Mucosa of stomach (tissue), 1 donor: ENCODE data around the gene ITPR3.
A peak's percentile ranks its signal among the peaks of the same experiment; 100 is the strongest.

Experiments used
- H3K27me3 ChIP-seq: one replicate; pipeline ENCODE4 v1.7.0; 2013; ENCODE audit warnings: mild to moderate bottlenecking, low read length; ENCODE audit not compliant: control insufficient read depth, insufficient read depth
- H3K36me3 ChIP-seq: one replicate; pipeline ENCODE4 v1.7.0; 2013; ENCODE audit warnings: low read length; ENCODE audit not compliant: control insufficient read depth, insufficient read depth
- H3K4me1 ChIP-seq: one replicate; pipeline ENCODE4 v1.7.0; 2013; ENCODE audit warnings: mild to moderate bottlenecking, low read length; ENCODE audit not compliant: control insufficient read depth, insufficient read depth
- H3K4me3 ChIP-seq: one replicate; pipeline ENCODE4 v1.7.0; 2013; ENCODE audit warnings: low read length
- H3K9ac ChIP-seq: one replicate; pipeline ENCODE4 v1.7.0; 2013; ENCODE audit warnings: mild to moderate bottlenecking, low read length, moderate library complexity
- H3K9me3 ChIP-seq: one replicate; pipeline ENCODE4 v1.7.0; 2013; ENCODE audit warnings: mild to moderate bottlenecking, low read length, moderate library complexity; ENCODE audit not compliant: control insufficient read depth
- donor health status: Pancreatic carcinoma.

Gene ITPR3

GRCh38 chr6:33735216-33735615 is 114.1 kb downstream of the ITPR3 start:
- H3K27me3 ChIP-seq: no peaks in the 10 kb centered on the region
- H3K9ac ChIP-seq: no peak overlapping the region
- no peak overlapping the region for H3K4me3 ChIP-seq
- no peaks in the 10 kb centered on the region for H3K9me3 ChIP-seq
- peaks cover 6% of the 10 kb centered on the region for H3K4me1 ChIP-seq
- H3K36me3 ChIP-seq: no peaks in the 10 kb centered on the region

DNA sequence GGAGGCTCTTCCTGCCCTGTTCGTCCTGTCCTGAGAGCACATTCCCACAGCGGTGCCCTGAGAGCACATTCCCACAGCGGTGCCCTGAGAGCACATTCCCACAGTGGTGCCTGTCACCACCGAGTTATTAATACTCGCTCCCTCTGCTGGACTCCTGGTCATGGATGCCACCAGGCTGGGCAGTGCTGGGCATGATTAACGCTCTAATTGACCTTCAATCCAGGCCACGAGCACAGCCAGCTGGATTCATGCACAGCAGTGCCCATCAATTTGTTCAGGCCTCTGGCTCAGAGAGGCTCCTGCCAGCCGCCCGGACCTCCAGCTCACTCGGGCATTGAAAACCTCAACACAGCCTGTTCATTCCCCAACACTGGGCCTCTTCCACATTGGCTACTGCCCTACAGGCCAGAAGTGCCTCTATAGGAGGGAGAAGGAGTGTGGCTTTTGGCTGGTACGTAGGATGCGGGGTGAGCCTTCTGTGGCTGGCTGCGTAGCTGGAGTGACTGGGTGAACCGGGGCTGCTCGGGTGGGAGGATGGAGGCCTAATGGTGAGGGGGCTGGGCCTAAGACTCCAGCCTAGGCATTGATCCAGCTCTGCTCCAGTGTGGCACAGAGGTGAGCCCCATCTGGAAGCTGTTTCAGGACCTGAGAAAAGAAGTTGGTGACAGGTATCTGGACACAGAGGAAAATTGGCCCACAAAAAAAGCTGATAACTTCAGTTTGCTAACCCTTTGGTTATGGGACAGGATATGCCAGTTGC is 116.3 kb downstream of the ITPR3 start:
- Histone ChIP-seq H3K9ac (no peak overlapping the region), H3K9me3 (no peaks in the 10 kb centered on the region), H3K4me1 (peaks cover 24% of the 10 kb centered on the region), H3K4me3 (no peak overlapping the region), H3K27me3 (no peaks in the 10 kb centered on the region), H3K36me3 (no peaks in the 10 kb centered on the region)

GRCh38 chr6:33738153-33738552 is 117.0 kb downstream of the ITPR3 start:
- Histone ChIP-seq H3K36me3 (no peaks in the 10 kb centered on the region), H3K27me3 (no peaks in the 10 kb centered on the region), H3K4me1 (peaks cover 25% of the 10 kb centered on the region), H3K4me3 (no peak overlapping the region), H3K9me3 (no peaks in the 10 kb centered on the region), H3K9ac (no peak overlapping the region)

DNA sequence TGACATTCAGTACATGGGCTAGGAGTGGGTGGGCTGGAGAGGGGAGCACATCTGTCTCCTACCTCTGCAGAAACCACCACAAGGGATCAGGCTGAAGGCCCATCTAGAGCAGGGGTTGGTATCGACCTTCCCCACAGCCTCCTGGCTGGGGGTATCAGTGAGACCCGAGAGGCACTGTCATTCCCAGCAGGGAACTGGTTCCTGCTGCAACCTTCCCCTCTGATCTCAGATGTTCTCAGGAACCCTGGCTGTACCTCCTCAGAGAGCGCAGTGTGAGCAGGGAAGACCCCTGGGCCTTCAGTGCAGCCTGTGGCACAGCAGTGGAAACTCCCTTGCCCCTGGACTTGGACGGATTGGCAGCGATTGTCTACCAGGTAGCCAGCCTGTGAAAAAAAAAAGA is 117.8 kb downstream of the ITPR3 start:
- H3K4me1 ChIP-seq: peaks cover 29% of the 10 kb centered on the region
- H3K9me3 ChIP-seq: no peaks in the 10 kb centered on the region
- no peak overlapping the region for H3K4me3 ChIP-seq
- H3K36me3 ChIP-seq: no peaks in the 10 kb centered on the region
- H3K27me3 ChIP-seq: no peaks in the 10 kb centered on the region
- no peak overlapping the region for H3K9ac ChIP-seq

DNA sequence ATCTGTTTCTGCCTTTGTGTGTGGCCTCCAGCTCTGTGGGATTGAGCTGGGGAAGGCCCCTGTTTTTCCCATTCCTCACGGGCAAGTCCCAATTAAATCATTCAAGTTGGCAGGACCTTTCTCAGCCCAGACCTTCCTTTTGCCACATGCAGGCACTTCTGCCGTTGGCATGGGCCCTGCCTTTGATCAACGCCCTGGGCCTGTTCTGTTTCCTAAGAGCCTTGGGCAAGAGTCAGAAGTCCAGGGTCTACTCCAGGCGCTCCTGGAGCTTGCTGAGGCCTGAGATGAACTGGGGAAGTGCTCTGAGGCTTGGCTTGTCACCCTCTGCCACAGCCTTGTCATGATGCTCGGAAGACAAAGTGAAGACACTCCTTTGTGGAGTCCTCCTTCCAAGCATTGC is 118.4 kb downstream of the ITPR3 start:
- H3K9me3 ChIP-seq: no peaks in the 10 kb centered on the region
- no peak overlapping the region for H3K9ac ChIP-seq
- H3K36me3 ChIP-seq: no peaks in the 10 kb centered on the region
- H3K4me1 ChIP-seq: peaks cover 36% of the 10 kb centered on the region
- no peak overlapping the region for H3K4me3 ChIP-seq
- H3K27me3 ChIP-seq: no peaks in the 10 kb centered on the region

DNA sequence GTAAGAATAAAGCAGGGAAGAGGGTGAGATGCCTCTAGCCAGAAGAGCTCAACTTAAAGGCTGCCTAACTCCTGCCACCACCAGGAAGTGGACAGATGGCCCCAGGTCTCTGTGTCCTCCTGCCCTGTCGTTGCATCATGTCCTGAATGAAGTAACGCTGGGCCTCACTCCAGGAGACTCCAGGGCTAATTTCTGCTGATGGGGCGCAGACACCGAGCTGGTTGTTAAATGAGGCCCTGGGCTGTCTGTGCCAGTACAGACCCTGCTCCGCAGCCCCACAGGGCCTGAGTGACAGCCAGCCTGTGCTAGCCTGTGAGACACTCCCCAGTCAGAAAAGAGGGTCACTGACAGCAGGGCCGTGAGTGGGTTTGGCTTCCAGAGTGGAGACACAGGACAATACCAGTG is 119.1 kb downstream of the ITPR3 start:
- H3K36me3 ChIP-seq: no peaks in the 10 kb centered on the region
- peaks cover 37% of the 10 kb centered on the region for H3K4me1 ChIP-seq

DNA sequence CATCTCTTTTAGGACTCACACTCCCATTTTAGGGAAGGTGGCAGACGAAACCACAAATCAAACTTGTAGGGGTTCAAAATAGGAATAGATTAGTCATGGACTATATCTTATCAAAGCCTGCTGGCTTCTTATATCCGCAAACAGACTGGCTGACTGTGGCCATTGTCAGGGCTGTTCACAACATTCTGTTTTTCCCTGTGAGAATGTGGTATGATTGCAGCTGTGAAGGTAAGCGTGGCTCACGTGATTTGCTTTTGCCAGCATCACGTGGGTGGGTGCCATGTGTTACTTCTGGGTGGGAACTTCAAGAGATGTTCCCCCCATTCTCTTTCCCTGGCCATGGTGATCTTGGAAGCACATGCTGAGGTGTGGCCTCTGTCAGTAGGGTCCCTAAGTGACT is 119.7 kb downstream of the ITPR3 start:
- Histone ChIP-seq H3K4me3 (no peak overlapping the region), H3K27me3 (no peaks in the 10 kb centered on the region), H3K36me3 (no peaks in the 10 kb centered on the region), H3K9me3 (no peaks in the 10 kb centered on the region), H3K4me1 (peaks cover 37% of the 10 kb centered on the region), H3K9ac (no peak overlapping the region)

More for the DNA sequence above, 119.1 kb downstream of the ITPR3 start:
- no peak overlapping the region for H3K4me3 ChIP-seq
- no peaks in the 10 kb centered on the region for H3K9me3 ChIP-seq
- H3K27me3 ChIP-seq: no peaks in the 10 kb centered on the region
- no peak overlapping the region for H3K9ac ChIP-seq

DNA sequence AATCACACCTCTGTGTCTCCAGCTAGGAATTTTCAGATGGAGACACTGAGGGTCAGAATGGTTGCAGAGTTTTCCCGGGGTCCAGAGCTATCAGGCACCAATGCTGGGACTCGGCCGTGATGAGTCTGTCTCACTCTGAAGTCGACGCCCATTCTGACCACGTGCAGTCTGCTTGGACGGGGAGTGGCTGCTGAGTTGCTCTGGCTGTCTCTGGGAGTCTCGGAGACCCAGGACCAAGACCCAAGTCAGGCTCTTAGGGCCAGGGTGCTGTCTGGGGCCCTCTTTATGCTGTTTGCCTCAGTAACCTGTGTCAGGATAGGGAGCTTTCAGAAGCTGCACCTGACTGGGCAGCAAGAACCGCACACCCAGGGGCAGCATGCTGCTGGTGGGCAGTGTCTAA is 121.0 kb downstream of the ITPR3 start:
- no peaks in the 10 kb centered on the region for H3K9me3 ChIP-seq
- H3K4me3 ChIP-seq: no peak overlapping the region
- no peaks in the 10 kb centered on the region for H3K36me3 ChIP-seq
- no peak overlapping the region for H3K9ac ChIP-seq
- H3K27me3 ChIP-seq: no peaks in the 10 kb centered on the region
- H3K4me1 ChIP-seq: peaks cover 41% of the 10 kb centered on the region

DNA sequence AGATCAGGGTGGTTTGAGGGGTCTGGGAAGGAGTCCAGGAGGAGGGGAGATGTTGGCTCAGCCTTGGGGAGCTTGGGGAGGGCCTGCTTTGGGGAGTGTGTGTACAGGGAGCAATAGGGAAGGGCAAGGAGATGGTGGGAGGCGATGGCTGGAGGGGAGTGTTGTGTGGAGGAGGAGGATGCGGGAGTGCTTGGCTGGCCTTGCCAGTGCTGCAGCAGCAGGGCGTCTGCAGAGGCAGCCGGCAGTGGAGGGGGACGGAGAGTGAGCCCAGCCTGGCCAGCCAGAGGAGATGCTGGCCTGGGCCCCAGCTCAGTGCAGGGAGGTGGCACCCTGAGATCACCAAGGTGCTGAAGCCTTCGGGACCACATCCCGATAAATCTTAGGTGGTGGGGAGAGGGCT is 121.7 kb downstream of the ITPR3 start:
- no peaks in the 10 kb centered on the region for H3K9me3 ChIP-seq
- no peak overlapping the region for H3K9ac ChIP-seq
- H3K4me1 ChIP-seq: peaks cover 41% of the 10 kb centered on the region
- H3K27me3 ChIP-seq: no peaks in the 10 kb centered on the region
- H3K4me3 ChIP-seq: no peak overlapping the region
- no peaks in the 10 kb centered on the region for H3K36me3 ChIP-seq

DNA sequence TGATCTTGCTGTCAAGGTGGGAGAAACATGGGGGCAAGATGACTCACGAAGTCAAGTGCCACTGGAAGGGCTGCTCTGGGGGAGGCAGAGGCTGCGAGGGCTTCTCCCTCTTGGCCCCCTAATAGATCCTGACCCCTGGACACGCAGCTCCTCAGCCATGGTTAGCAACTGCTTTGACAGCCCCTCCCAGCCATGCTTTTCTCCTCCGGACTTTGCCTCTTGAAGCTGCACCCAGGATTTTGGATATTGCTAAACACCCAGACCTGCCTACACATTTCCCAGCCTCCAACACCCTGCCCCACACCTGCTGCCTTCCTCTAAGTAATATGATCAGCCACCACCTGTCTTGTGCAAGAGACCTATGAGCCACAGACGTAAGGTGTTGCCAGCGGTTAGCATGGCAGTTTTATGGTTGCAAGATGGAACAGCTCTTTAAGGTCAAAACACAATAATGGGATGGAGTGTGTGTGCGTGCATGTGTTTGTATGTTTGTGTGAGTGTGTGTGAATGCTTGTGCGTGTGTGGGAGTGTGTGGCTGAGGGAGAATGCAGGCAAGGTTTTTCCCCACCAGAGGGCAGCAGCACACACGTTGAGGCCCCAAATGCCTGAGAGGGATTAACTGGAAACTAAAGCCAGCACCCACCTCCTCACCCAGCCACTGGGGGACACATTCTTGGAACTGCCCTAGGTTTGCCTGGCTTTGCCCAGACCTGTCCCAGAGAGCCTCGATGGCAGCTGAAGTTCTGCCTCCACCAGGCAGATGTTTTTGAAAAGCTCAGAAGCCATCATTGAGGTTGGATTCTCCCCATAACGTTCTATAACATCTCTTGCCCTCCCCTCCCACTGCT is 123.1 kb downstream of the ITPR3 start:
- H3K27me3 ChIP-seq: no peaks in the 10 kb centered on the region
- H3K36me3 ChIP-seq: no peaks in the 10 kb centered on the region
- no peaks in the 10 kb centered on the region for H3K9me3 ChIP-seq
- peak overlapping the region; percentile 13 for H3K9ac ChIP-seq
- H3K4me3 ChIP-seq: no peak overlapping the region
- peaks cover 41% of the 10 kb centered on the region for H3K4me1 ChIP-seq

DNA sequence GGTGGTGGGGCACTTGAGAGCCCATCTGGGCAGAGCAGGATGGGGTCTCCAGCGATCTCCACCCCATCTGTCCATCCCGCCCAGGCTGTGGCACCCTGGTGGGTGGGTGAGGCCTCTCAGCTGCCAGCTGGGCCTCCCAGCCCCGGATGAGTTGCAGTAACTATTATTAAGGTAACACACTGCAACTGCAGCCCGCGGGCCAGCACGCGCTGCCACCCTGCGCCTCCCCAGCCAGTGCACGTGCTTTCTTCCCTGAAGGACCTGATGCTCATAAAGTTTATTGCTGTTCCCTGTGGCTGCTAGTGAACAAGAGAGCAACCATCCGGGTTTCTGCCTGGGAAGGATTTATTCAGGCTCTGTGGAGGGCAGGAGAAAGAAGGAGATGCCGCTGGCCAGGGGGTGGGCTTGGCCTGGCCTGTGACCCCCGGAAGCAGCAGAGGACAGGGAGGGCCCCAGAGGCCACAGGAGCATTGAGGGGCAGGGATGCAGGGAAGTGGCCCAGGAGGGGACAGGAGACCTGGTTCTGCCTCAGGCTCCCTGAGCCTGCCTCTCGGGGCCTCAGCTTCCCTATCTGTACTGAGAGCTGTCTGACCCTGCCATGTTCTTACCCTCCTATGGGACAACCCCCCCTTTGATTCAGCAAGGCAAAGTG is 123.9 kb downstream of the ITPR3 start:
- H3K4me1 ChIP-seq: peaks cover 37% of the 10 kb centered on the region
- H3K9me3 ChIP-seq: no peaks in the 10 kb centered on the region
- no peak overlapping the region for H3K4me3 ChIP-seq
- H3K27me3 ChIP-seq: no peaks in the 10 kb centered on the region
- H3K9ac ChIP-seq: no peak overlapping the region
- no peaks in the 10 kb centered on the region for H3K36me3 ChIP-seq

DNA sequence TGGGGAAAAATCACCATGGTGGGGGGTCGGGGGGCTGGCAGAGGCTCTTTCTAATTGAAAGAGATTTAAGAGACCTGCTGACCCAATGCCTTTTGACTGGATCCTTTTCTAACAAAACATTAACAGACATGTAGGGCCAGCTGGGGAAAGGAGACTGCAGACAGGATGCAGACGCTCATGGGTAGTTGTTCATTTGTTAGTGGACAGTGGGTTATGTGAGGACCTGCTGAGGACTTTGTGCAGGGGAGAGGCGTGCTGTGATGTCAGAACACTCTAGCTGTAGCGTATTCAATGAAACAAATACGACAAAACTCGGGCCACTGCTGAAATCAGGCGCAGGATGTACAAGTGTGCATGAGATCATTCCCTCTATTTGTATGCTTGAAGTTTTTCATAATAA is 124.4 kb downstream of the ITPR3 start:
- H3K4me1 ChIP-seq: peaks cover 33% of the 10 kb centered on the region
- no peaks in the 10 kb centered on the region for H3K9me3 ChIP-seq
- H3K9ac ChIP-seq: no peak overlapping the region
- no peaks in the 10 kb centered on the region for H3K27me3 ChIP-seq
- H3K36me3 ChIP-seq: no peaks in the 10 kb centered on the region
- no peak overlapping the region for H3K4me3 ChIP-seq
